ENCODE results near the gene MPRIP. TPM values are rescaled to one million over a fixed set of nuclear protein-coding genes. Genes with fewer than 3 reads are reported as not detected.

Gene MPRIP
- total RNA-seq, 1 donor from 2014 or later = 275 TPM

GRCh38 chr17:17171186-17171585 lies 128.9 kb downstream of the MPRIP start:
- no peak for TF ChIP-seq CTCF (conservative IDR thresholded peaks at IDR 0.05)
- no peaks in the 10 kb centered on the region for H3K9me3 Mint-ChIP-seq
- no peak for DNase-seq (ENCODE audit: extremely low spot score, unreplicated experiment)
- no peak overlapping the region for H3K4me3 Mint-ChIP-seq
- no peaks in the 10 kb centered on the region for H3K27me3 Mint-ChIP-seq
- H3K27ac Mint-ChIP-seq = peak overlapping the region; percentile 14
- H3K4me1 Mint-ChIP-seq (ENCODE audit: unreplicated experiment) = no peaks in the 10 kb centered on the region
- H3K36me3 Mint-ChIP-seq = peaks cover 7% of the 10 kb centered on the region

GRCh38 chr17:17172001-17172939 lies 130.0 kb downstream of the MPRIP start:
- Mint-ChIP-seq H3K4me3 (no peak overlapping the region), H3K27me3 (no peaks in the 10 kb centered on the region), H3K27ac (no peak overlapping the region), H3K36me3 (peaks cover 4% of the 10 kb centered on the region), H3K4me1 (ENCODE audit: unreplicated experiment) (no peaks in the 10 kb centered on the region), H3K9me3 (no peaks in the 10 kb centered on the region)
- peak; percentile 46 for TF ChIP-seq CTCF (conservative IDR thresholded peaks at IDR 0.05)
- no peak for DNase-seq (ENCODE audit: extremely low spot score, unreplicated experiment)

- no peak overlapping the region for H3K27ac Mint-ChIP-seq
- no peak for DNase-seq (ENCODE audit: extremely low spot score, unreplicated experiment)
- peaks cover 4% of the 10 kb centered on the region for H3K36me3 Mint-ChIP-seq
Measured at GRCh38 chr17:17172990-17173389, 130.7 kb downstream of the MPRIP start.

GRCh38 chr17:17173921-17174320 lies 131.7 kb downstream of the MPRIP start:
- Mint-ChIP-seq H3K4me3 (no peak overlapping the region), H3K27me3 (no peaks in the 10 kb centered on the region), H3K4me1 (ENCODE audit: unreplicated experiment) (no peaks in the 10 kb centered on the region), H3K9me3 (no peaks in the 10 kb centered on the region), H3K27ac (no peak overlapping the region), H3K36me3 (peaks cover 4% of the 10 kb centered on the region)
- no peak for DNase-seq (ENCODE audit: extremely low spot score, unreplicated experiment)
- TF ChIP-seq CTCF (conservative IDR thresholded peaks at IDR 0.05) = no peak

More at GRCh38 chr17:17172990-17173389, 130.7 kb downstream of the MPRIP start:
- H3K4me3 Mint-ChIP-seq = no peak overlapping the region
- no peaks in the 10 kb centered on the region for H3K9me3 Mint-ChIP-seq
- H3K27me3 Mint-ChIP-seq = no peaks in the 10 kb centered on the region
- TF ChIP-seq CTCF (conservative IDR thresholded peaks at IDR 0.05) = no peak
- no peaks in the 10 kb centered on the region for H3K4me1 Mint-ChIP-seq (ENCODE audit: unreplicated experiment)

- no peak overlapping the region for H3K4me3 Mint-ChIP-seq
- H3K9me3 Mint-ChIP-seq = no peaks in the 10 kb centered on the region
- H3K27me3 Mint-ChIP-seq = no peaks in the 10 kb centered on the region
- no peak for TF ChIP-seq CTCF (conservative IDR thresholded peaks at IDR 0.05)
- H3K27ac Mint-ChIP-seq = peak overlapping the region; percentile 34
- no peaks in the 10 kb centered on the region for H3K4me1 Mint-ChIP-seq (ENCODE audit: unreplicated experiment)
- peaks cover 5% of the 10 kb centered on the region for H3K36me3 Mint-ChIP-seq
- DNase-seq (ENCODE audit: extremely low spot score, unreplicated experiment) = no peak
Measured at GRCh38 chr17:17175340-17175739, 133.1 kb downstream of the MPRIP start.

Data from type B pancreatic cell (in vitro differentiated cells).